Neuronal stem cell (in vitro differentiated cells): ENCODE measurements around the gene CFAP61.
A peak's percentile ranks its signal among the peaks of the same experiment; 100 is the strongest.

ENCODE experiments used
- DNase-seq: peaks from one replicate; pipeline ENCODE4 v3.0.0-alpha.2; 2013; ENCODE audit warnings: low spot score
- H2AFZ ChIP-seq: one replicate; pipeline ENCODE4 v1.6.1; 2013; ENCODE audit warnings: mild to moderate bottlenecking, low read length, inconsistent platforms
- H2AK5ac ChIP-seq: 2 replicates; pipeline ENCODE4 v1.6.1; 2013; ENCODE audit warnings: low read depth, mild to moderate bottlenecking, inconsistent platforms, low read length, moderate library complexity, mixed read lengths
- H2BK120ac ChIP-seq: 2 replicates; pipeline ENCODE4 v1.6.1; 2013; ENCODE audit warnings: low read depth, mild to moderate bottlenecking, inconsistent platforms, low read length, moderate library complexity, mixed read lengths
- H2BK12ac ChIP-seq: one replicate; pipeline ENCODE4 v1.6.1; 2013; ENCODE audit warnings: low read length, inconsistent platforms
- H2BK15ac ChIP-seq: 2 replicates; pipeline ENCODE4 v1.6.1; 2013; ENCODE audit warnings: mild to moderate bottlenecking, low read length, inconsistent platforms, mixed read lengths
- H2BK5ac ChIP-seq: one replicate; pipeline ENCODE4 v1.6.1; 2013; ENCODE audit warnings: inconsistent platforms, mild to moderate bottlenecking, low read length, moderate library complexity
- H3K14ac ChIP-seq: one replicate; pipeline ENCODE4 v1.6.1; 2013; ENCODE audit warnings: low read length, inconsistent platforms
- H3K18ac ChIP-seq: 2 replicates; pipeline ENCODE4 v1.6.1; 2013; ENCODE audit warnings: low read length, inconsistent platforms
- H3K23ac ChIP-seq: 2 replicates; pipeline ENCODE4 v1.6.1; 2013; ENCODE audit warnings: low read depth, mild to moderate bottlenecking, mixed read lengths, low read length, inconsistent platforms; ENCODE audit not compliant: poor library complexity
- H3K27ac ChIP-seq: replicated peaks from 3 replicates; pipeline ENCODE4 v1.5.1; 2013; ENCODE audit warnings: low read length, inconsistent platforms
- H3K27me3 ChIP-seq, 3 experiments: 2 replicates each; pipeline ENCODE4 v1.6.1; 2013; ENCODE audit warnings: low read length in 3 of 3, mild to moderate bottlenecking in 2 of 3, inconsistent platforms in 1 of 3, low read depth in 1 of 3, mixed read lengths in 1 of 3, moderate library complexity in 1 of 3; ENCODE audit not compliant: control insufficient read depth in 3 of 3, insufficient read depth in 3 of 3
- H3K36me3 ChIP-seq, 2 donors: replicated peaks in 1 of 2; 2 replicates each; pipeline ENCODE4 v1.6.1; 2013; ENCODE audit warnings: low read length in 2 of 2; ENCODE audit not compliant: control insufficient read depth in 2 of 2, insufficient read depth in 2 of 2
- H3K4ac ChIP-seq: 2 replicates; pipeline ENCODE4 v1.6.1; 2013; ENCODE audit warnings: inconsistent platforms, mild to moderate bottlenecking, low read length, moderate library complexity
- H3K4me1 ChIP-seq, 2 donors: 1 replicate in 1 of 2; 2 replicates in 1 of 2; pipeline ENCODE4 v1.6.1; 2013; ENCODE audit warnings: low read length in 2 of 2, low read depth in 1 of 2; ENCODE audit not compliant: control insufficient read depth in 2 of 2, insufficient read depth in 1 of 2
- H3K4me2 ChIP-seq: one replicate; pipeline ENCODE4 v1.6.1; 2013; ENCODE audit warnings: mild to moderate bottlenecking, low read length, inconsistent platforms; ENCODE audit not compliant: insufficient read depth, poor library complexity, severe bottlenecking
- H3K4me3 ChIP-seq, 2 donors: 2 replicates each; pipeline ENCODE4 v1.5.1; 2013; ENCODE audit warnings: low read length in 2 of 2, mild to moderate bottlenecking in 2 of 2, inconsistent platforms in 1 of 2, moderate library complexity in 1 of 2
- H3K79me1 ChIP-seq: one replicate; pipeline ENCODE4 v1.6.1; 2013; ENCODE audit warnings: low read depth, mild to moderate bottlenecking, inconsistent platforms, low read length, moderate library complexity
- H3K9ac ChIP-seq: one replicate; pipeline ENCODE4 v1.6.1; 2013; ENCODE audit warnings: mild to moderate bottlenecking, low read depth, low read length, inconsistent platforms; ENCODE audit not compliant: poor library complexity
- H3K9me3 ChIP-seq, 2 donors: replicated peaks in 1 of 2; 2 replicates each; pipeline versions ENCODE3 to v1.6.1; 2013; ENCODE audit warnings: low read length in 2 of 2, mild to moderate bottlenecking in 2 of 2, inconsistent platforms in 1 of 2, low read depth in 1 of 2, mixed read lengths in 1 of 2, moderate library complexity in 1 of 2; ENCODE audit not compliant: control insufficient read depth in 2 of 2, insufficient read depth in 1 of 2
- H4K8ac ChIP-seq: one replicate; pipeline ENCODE4 v1.6.1; 2013; ENCODE audit warnings: low read depth, mild to moderate bottlenecking, inconsistent platforms, low read length, moderate library complexity
- H4K91ac ChIP-seq: one replicate; pipeline ENCODE4 v1.6.1; 2013; ENCODE audit warnings: low read length, low read depth, mild to moderate bottlenecking, inconsistent platforms; ENCODE audit not compliant: poor library complexity
- WGBS, 2 donors: extraction: QIAGEN DNeasy Blood & Tissue Kit; methylation state at CpG; one replicate each; pipeline ENCODE4 v1.1.7; 2013; ENCODE audit warnings: missing lambda C conversion rate in 2 of 2, mixed read lengths in 1 of 2; ENCODE audit not compliant: insufficient read length in 2 of 2, insufficient replicate concordance in 1 of 2; ENCODE audit errors: extremely low coverage in 2 of 2; 5-methylcytosine and 5-hydroxymethylcytosine counted together

The CFAP61 gene

GRCh38 chr20:20136313-20136712, 84.0 kb downstream of the CFAP61 start:
- Histone ChIP-seq H3K18ac (no peak overlapping the region), H3K36me3 (no peaks in the 10 kb centered on the region), H2AFZ (no peak overlapping the region), H3K9ac (no peak overlapping the region), H3K9me3 (peaks cover 0 to 5% of the 10 kb centered on the region in 2 donors), H3K27ac (no peak overlapping the region), H3K4me1 (no peaks in the 10 kb centered on the region), H4K8ac (no peak overlapping the region), H3K27me3 (no peaks in the 10 kb centered on the region), H2BK120ac (no peak overlapping the region), H2BK12ac (no peak overlapping the region), H4K91ac (no peak overlapping the region), H3K23ac (no peak overlapping the region), H2BK5ac (no peak overlapping the region), H2BK15ac (no peak overlapping the region), H3K4ac (no peak overlapping the region), H2AK5ac (no peak overlapping the region), H3K4me3 (no peak overlapping the region), H3K14ac (no peak overlapping the region), H3K79me1 (no peaks in the 10 kb centered on the region), H3K4me2 (no peak overlapping the region)
- no peak for DNase-seq
- WGBS, 2 donors = no CpG with 5 or more reads among the region's 1 CpG

DNA sequence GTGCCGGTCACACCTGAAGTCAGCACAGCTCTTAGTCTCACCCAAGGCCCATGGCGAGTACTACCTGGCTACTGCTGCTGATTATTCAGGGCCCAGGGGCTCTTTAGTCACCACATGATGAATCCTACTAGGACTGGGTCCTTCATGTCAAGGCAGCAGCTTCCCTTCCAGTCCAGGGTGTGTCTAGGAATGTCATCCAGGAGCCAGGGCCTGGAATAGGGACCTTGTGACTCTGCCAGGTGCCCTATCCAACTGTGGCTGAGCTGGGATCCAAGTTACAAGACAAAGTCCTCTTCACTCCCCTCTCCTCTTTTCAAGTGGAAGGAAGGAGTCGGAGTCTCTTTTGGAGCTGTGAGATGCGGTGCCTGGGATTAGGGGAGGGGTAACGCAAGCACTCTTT, 85.5 kb downstream of the CFAP61 start:
- peaks cover 0 to 5% of the 10 kb centered on the region in 2 donors for H3K9me3 ChIP-seq
- H3K14ac ChIP-seq = no peak overlapping the region
- WGBS, 2 donors = no CpG with 5 or more reads among the region's 5 CpGs

GRCh38 chr20:20138301-20139064, 86.2 kb downstream of the CFAP61 start:
- Histone ChIP-seq H3K18ac (no peak overlapping the region), H4K8ac (no peak overlapping the region), H3K27me3 (no peaks in the 10 kb centered on the region), H2BK5ac (no peak overlapping the region), H3K4me1 (no peaks in the 10 kb centered on the region), H2AFZ (no peak overlapping the region), H2BK12ac (no peak overlapping the region), H2BK120ac (no peak overlapping the region), H2BK15ac (no peak overlapping the region), H3K79me1 (no peaks in the 10 kb centered on the region), H3K9me3 (peaks cover 0 to 1% of the 10 kb centered on the region in 2 donors), H3K27ac (no peak overlapping the region), H3K4me3 (no peak overlapping the region), H4K91ac (no peak overlapping the region), H3K4ac (no peak overlapping the region), H3K23ac (peak overlapping the region; percentile 25), H2AK5ac (no peak overlapping the region), H3K4me2 (no peak overlapping the region), H3K14ac (no peak overlapping the region), H3K36me3 (no peaks in the 10 kb centered on the region), H3K9ac (no peak overlapping the region)
- WGBS, 2 donors = no CpG with 5 or more reads among the region's 4 CpGs
- DNase-seq = no peak

More for the DNA sequence above, 85.5 kb downstream of the CFAP61 start:
- Histone ChIP-seq H3K4ac (no peak overlapping the region), H3K4me2 (no peak overlapping the region), H3K9ac (no peak overlapping the region), H3K4me1 (no peaks in the 10 kb centered on the region), H2AFZ (no peak overlapping the region), H3K36me3 (no peaks in the 10 kb centered on the region), H2AK5ac (no peak overlapping the region), H2BK5ac (no peak overlapping the region), H4K91ac (no peak overlapping the region), H2BK12ac (no peak overlapping the region), H2BK15ac (no peak overlapping the region), H3K4me3 (no peak overlapping the region), H3K18ac (no peak overlapping the region), H3K23ac (no peak overlapping the region), H3K27me3 (no peaks in the 10 kb centered on the region), H4K8ac (no peak overlapping the region), H2BK120ac (no peak overlapping the region), H3K27ac (no peak overlapping the region), H3K79me1 (no peaks in the 10 kb centered on the region)
- DNase-seq = no peak

- Histone ChIP-seq H3K79me1 (no peaks in the 10 kb centered on the region), H3K4me1 (no peaks in the 10 kb centered on the region), H3K9me3 (peaks cover 0 to 1% of the 10 kb centered on the region in 2 donors), H4K91ac (no peak overlapping the region), H2BK12ac (no peak overlapping the region), H4K8ac (no peak overlapping the region), H3K14ac (no peak overlapping the region), H3K4ac (no peak overlapping the region), H3K18ac (no peak overlapping the region), H2BK15ac (no peak overlapping the region), H3K9ac (no peak overlapping the region), H2AK5ac (no peak overlapping the region), H2BK5ac (no peak overlapping the region), H3K27me3 (no peaks in the 10 kb centered on the region), H3K4me2 (no peak overlapping the region), H3K23ac (no peak overlapping the region), H3K36me3 (no peaks in the 10 kb centered on the region), H2AFZ (no peak overlapping the region), H3K27ac (no peak overlapping the region), H2BK120ac (no peak overlapping the region), H3K4me3 (no peak overlapping the region)
- DNase-seq = no peak
- no CpG with 5 or more reads among the region's 5 CpGs for WGBS, 2 donors
Measured at GRCh38 chr20:20139403-20139802, 87.1 kb downstream of the CFAP61 start.
